Transverse colon (tissue), 4 donors: ENCODE data around the gene PTH2. TPM values are rescaled to one million over a fixed set of nuclear protein-coding genes. Genes with fewer than 3 reads are reported as not detected.

Source experiments
- DNase-seq: peaks from one replicate; pipeline ENCODE4 v3.0.0-alpha.2; 2019
- H3K27ac ChIP-seq, 4 donors: fragments of 200-600 bp; sonication (generic); 2 replicates each; pipeline ENCODE4 v1.5.1; 2016 to 2018; ENCODE audit warnings: inconsistent platforms in 4 of 4
- H3K27me3 ChIP-seq: fragments of 200-600 bp; sonication (generic); 2 replicates; pipeline ENCODE4 v1.5.1; 2017; ENCODE audit warnings: inconsistent platforms
- H3K36me3 ChIP-seq, 4 donors: fragments of 200-600 bp; sonication (generic); 2 replicates each; pipeline ENCODE4 v1.5.1; 2017 to 2019; ENCODE audit warnings: inconsistent platforms in 4 of 4
- H3K4me1 ChIP-seq, 4 donors: fragments of 200-600 bp; sonication (generic); 2 replicates each; pipeline ENCODE4 v1.5.1; 2017 to 2020; ENCODE audit warnings: inconsistent platforms in 4 of 4
- H3K4me3 ChIP-seq, 4 donors: fragments of 200-600 bp; sonication (generic); 1 replicate in 1 of 4; 2 replicates in 3 of 4; pipeline versions ENCODE4 v1.5.1 to v1.6.1; 2017 to 2019; ENCODE audit warnings: inconsistent platforms in 4 of 4
- H3K9me3 ChIP-seq, 2 donors: fragments of 200-600 bp; sonication (generic); 2 replicates each; pipeline ENCODE4 v1.5.1; 2017 to 2019; ENCODE audit warnings: inconsistent platforms in 2 of 2
- CTCF ChIP-seq, 5 experiments: fragments of 200-600 bp in 3 of 5; fragments of 450-650 bp in 2 of 5; sonication (generic) in 3 of 5; IDR thresholded peaks; 1 replicate in 2 of 5; 2 replicates in 3 of 5; pipeline ENCODE4 v1.5.1; 2016 to 2017; ENCODE audit warnings: antibody characterized with exemption in 5 of 5, inconsistent platforms in 3 of 5, mild to moderate bottlenecking in 2 of 5, moderate library complexity in 1 of 5
- EP300 ChIP-seq: sonication (generic); formaldehyde crosslinking; IDR thresholded peaks from one replicate; pipeline ENCODE4 v1.6.1; 2017; ENCODE audit warnings: antibody characterized with exemption, low read depth
- POLR2A ChIP-seq: fragments of 450-650 bp; IDR thresholded peaks from one replicate; pipeline ENCODE4 v1.6.1; 2016; ENCODE audit warnings: antibody characterized with exemption, mild to moderate bottlenecking, moderate library complexity
- POLR2AphosphoS5 ChIP-seq, 3 donors: sonication (generic); formaldehyde crosslinking; IDR thresholded peaks; one replicate each; pipeline ENCODE4 v1.6.1; 2016; ENCODE audit warnings: antibody characterized with exemption in 3 of 3
- WGBS, 2 donors: methylation state at CpG; one replicate each; pipeline ENCODE4 v1.1.5; 2018; ENCODE audit warnings: low coverage in 1 of 2; 5-methylcytosine and 5-hydroxymethylcytosine counted together
- in situ Hi-C, 4 donors: fragments of 200-750 bp; cut with MboI; loops; one replicate each; pipeline versions ENCODE4 v1.15.0 to v1.15.1; 2017; ENCODE audit warnings: low sequenced_read_pairs in 3 of 4, low pct_ligation_motif_present in 1 of 4, low pct_unique_long_range_greater_than_20kb in 1 of 4
- intact Hi-C: fragments of 100-400 bp; cut with DNase I; formaldehyde crosslinking; loops from one replicate; pipeline ENCODE4 v1.15.1; 2023; ENCODE audit warnings: low total_unique reads
- total RNA-seq, 4 donors: library from RNA; depleted of rRNA; stranded (reverse); fragments of >200 nt; gene quantifications; one replicate each; pipeline ENCODE4 v1.1.0, GENCODE V29; 2016

PTH2 gene
- total RNA-seq, 4 donors from 2014 or later: not detected

- WGBS, 2 donors: 24 to 25% methylated on average over 2 to 3 of the region's 3 CpGs
- Histone ChIP-seq H3K36me3 (no peaks in the 10 kb centered on the region), H3K27me3 (peaks cover 100% of the 10 kb centered on the region)
These were observed 1.4 kb downstream of the PTH2 start for GRCh38 chr19:49421878-49422202.

GRCh38 chr19:49421039-49421877 is 2.0 kb downstream of the PTH2 start:
- Histone ChIP-seq H3K9me3 (no peaks in the 10 kb centered on the region), H3K27me3 (peaks cover 100% of the 10 kb centered on the region), H3K27ac (no peak overlapping the region), H3K4me1 (peaks cover 3 to 27% (median 18%) of the 10 kb centered on the region in 4 donors), H3K4me3 (peak overlapping the region in 1 of 4 donors; percentile 25), H3K36me3 (no peaks in the 10 kb centered on the region)
- in situ Hi-C loops: no loop called here
- WGBS, 2 donors: 14 to 37% methylated on average over 3 to 48 of the region's 48 CpGs
- peak; percentile 42 for DNase-seq
- no peak for TF ChIP-seq POLR2A
- no peak for TF ChIP-seq CTCF (IDR thresholded peaks at IDR 0.05)
- TF ChIP-seq POLR2AphosphoS5 (IDR thresholded peaks at IDR 0.05): no peak
- no peak for TF ChIP-seq EP300
- intact Hi-C loops: no loop called here

More at GRCh38 chr19:49421878-49422202, 1.4 kb downstream of the PTH2 start:
- intact Hi-C loops: no loop called here
- Histone ChIP-seq H3K4me1 (peaks cover 3 to 27% (median 18%) of the 10 kb centered on the region in 4 donors), H3K27ac (no peak overlapping the region), H3K4me3 (no peak overlapping the region), H3K9me3 (no peaks in the 10 kb centered on the region)
- in situ Hi-C loops: no loop called here
- no peak for DNase-seq
- TF ChIP-seq POLR2AphosphoS5 (IDR thresholded peaks at IDR 0.05): no peak
- no peak for TF ChIP-seq POLR2A
- no peak for TF ChIP-seq CTCF (IDR thresholded peaks at IDR 0.05)
- TF ChIP-seq EP300: no peak

- WGBS, 2 donors: 74 to 86% methylated on average over 2 of the region's 2 CpGs
- H3K27me3 ChIP-seq: peaks cover 97% of the 10 kb centered on the region
- no peak for DNase-seq
These were observed 3.0 kb downstream of the PTH2 start for GRCh38 chr19:49420227-49420626.

More at GRCh38 chr19:49420227-49420626, 3.0 kb downstream of the PTH2 start:
- H3K9me3 ChIP-seq: no peaks in the 10 kb centered on the region
- in situ Hi-C loops: no loop called here
- no peak overlapping the region for H3K4me3 ChIP-seq
- no peak overlapping the region for H3K27ac ChIP-seq
- TF ChIP-seq POLR2AphosphoS5 (IDR thresholded peaks at IDR 0.05) (no peak), CTCF (IDR thresholded peaks at IDR 0.05) (no peak), EP300 (no peak), POLR2A (no peak)
- H3K36me3 ChIP-seq: no peaks in the 10 kb centered on the region
- H3K4me1 ChIP-seq: peaks cover 3 to 27% (median 18%) of the 10 kb centered on the region in 4 donors
- intact Hi-C loops: no loop called here
